T-helper 1 cell (primary cell): ENCODE measurements around the gene HIF3A.
"Not testable (repeated sequence)": the region's sequence is repeated elsewhere in the genome, so short reads cannot be mapped to it uniquely, and the experiment has no call there.

Experiments used
- DNase-seq, 5 donors: peaks; one replicate each; pipeline ENCODE4 v3.0.0-alpha.2; 2012 to 2020
- total RNA-seq, 4 donors: gene quantifications; one replicate each; lab custom pipeline; 2026; lab: John Stamatoyannopoulos, UW

HIF3A gene
- total RNA-seq: 0 reads per million in 4 donors

- no peak for DNase-seq
Observed at GRCh38 chr19:46296722-46297461, at the start of gene HIF3A. HIF3A (plus strand) TSS chr19:46297042; CDS start chr19:46297077, 35 bp downstream.

GRCh38 chr19:46250076-46250735 lies 46.6 kb upstream of the HIF3A start:
- no peak for DNase-seq

GRCh38 chr19:46251416-46251815 lies 45.4 kb upstream of the HIF3A start:
- no peak for DNase-seq

GRCh38 chr19:46254776-46255175 lies 42.1 kb upstream of the HIF3A start:
- no peak for DNase-seq

- DNase-seq: no peak
Observed at GRCh38 chr19:46256855-46257254, 40.0 kb upstream of the HIF3A start.

GRCh38 chr19:46261501-46261900 lies 35.3 kb upstream of the HIF3A start:
- not testable (repeated sequence) for DNase-seq

GRCh38 chr19:46262684-46263296 lies 34.1 kb upstream of the HIF3A start:
- peak in 3 of 5 donors; percentile 15 to 81 (median 25) for DNase-seq

- DNase-seq: not testable (repeated sequence)
Observed at GRCh38 chr19:46264801-46265200, 32.0 kb upstream of the HIF3A start.

- peak in 4 of 5 donors; percentile 41 to 70 (median 60) for DNase-seq
Observed at GRCh38 chr19:46265217-46265828, 31.5 kb upstream of the HIF3A start.

GRCh38 chr19:46269101-46269500 lies 27.7 kb upstream of the HIF3A start:
- no peak for DNase-seq

- no peak for DNase-seq
Observed at GRCh38 chr19:46270521-46271256, 26.2 kb upstream of the HIF3A start.

GRCh38 chr19:46271481-46272197 lies 25.2 kb upstream of the HIF3A start:
- no peak for DNase-seq

GRCh38 chr19:46273931-46274330 lies 22.9 kb upstream of the HIF3A start:
- DNase-seq: not testable (repeated sequence)

GRCh38 chr19:46279177-46279576 lies 17.7 kb upstream of the HIF3A start:
- DNase-seq: no peak

GRCh38 chr19:46283771-46284170 lies 13.1 kb upstream of the HIF3A start:
- DNase-seq: no peak

- DNase-seq: no peak
Observed at GRCh38 chr19:46284635-46285034, 12.2 kb upstream of the HIF3A start.

- DNase-seq: no peak
Observed at GRCh38 chr19:46287585-46287984, 9.3 kb upstream of the HIF3A start.

- peak in 1 of 5 donors; percentile 8 for DNase-seq
Observed at GRCh38 chr19:46288896-46289588, 7.8 kb upstream of the HIF3A start.

GRCh38 chr19:46289724-46290619 lies 6.9 kb upstream of the HIF3A start:
- peak in 1 of 5 donors; percentile 29 for DNase-seq

GRCh38 chr19:46291829-46292228 lies 5.0 kb upstream of the HIF3A start:
- no peak for DNase-seq
